Psoas muscle (tissue), 8 donors: ENCODE results near the gene NACAD. TPM values are rescaled to one million over a fixed set of nuclear protein-coding genes. Genes with fewer than 3 reads are reported as not detected.

Experiments
- ATAC-seq, 4 donors: fragments of 200-7000 bp; cut with Tn5 transposase; one replicate each; pipeline ENCODE4 v1.9.1; 2020; ENCODE audit warnings: moderate library complexity in 3 of 4, mild to moderate bottlenecking in 2 of 4
- DNase-seq, 2 donors: peaks; one replicate each; pipeline ENCODE4 v3.0.0-alpha.2; 2020
- H3K27ac ChIP-seq: fragments of 200-600 bp; one replicate; pipeline ENCODE4 v1.8.0; 2022
- H3K27me3 ChIP-seq, 3 donors: fragments of 200-600 bp in 1 of 3; one replicate each; pipeline versions ENCODE4 v1.6.1 to v1.8.0; 2013 to 2022; ENCODE audit warnings: low read length in 2 of 3, mild to moderate bottlenecking in 2 of 3, moderate library complexity in 1 of 3; ENCODE audit not compliant: insufficient read depth in 3 of 3
- H3K36me3 ChIP-seq, 2 donors: fragments of 200-600 bp in 1 of 2; one replicate each; pipeline versions ENCODE4 v1.6.1 to v1.8.0; 2013 to 2022; ENCODE audit warnings: low read depth in 1 of 2, mild to moderate bottlenecking in 1 of 2, moderate library complexity in 1 of 2; ENCODE audit not compliant: insufficient read depth in 1 of 2
- H3K4me1 ChIP-seq: fragments of 200-600 bp; one replicate; pipeline ENCODE4 v1.8.0; 2022
- H3K4me3 ChIP-seq: fragments of 200-600 bp; one replicate; pipeline ENCODE4 v1.8.0; 2022; ENCODE audit warnings: mild to moderate bottlenecking
- H3K9me3 ChIP-seq: fragments of 200-600 bp; one replicate; pipeline ENCODE4 v1.8.0; 2022
- CTCF ChIP-seq: fragments of 200-600 bp; IDR thresholded peaks from one replicate; pipeline ENCODE4 v1.8.0; 2022; ENCODE audit warnings: antibody characterized with exemption
- WGBS, 3 donors: extraction: QIAGEN DNeasy Blood & Tissue Kit; methylation state at CpG; one replicate each; pipeline versions ENCODE4 v1.1.6 to v1.1.7; 2013; 5-methylcytosine and 5-hydroxymethylcytosine counted together
- intact Hi-C, 2 donors: fragments of 100-400 bp; cut with DNase I; formaldehyde crosslinking; loops; one replicate each; pipeline versions ENCODE4 v1.11.0 to v1.14.2; 2022
- polyA plus RNA-seq, 3 donors: library from polyadenylated mRNA; stranded (reverse); fragments of 200-250 nt; gene quantifications; one replicate each; pipeline ENCODE4 v1.2.3, GENCODE V29; 2013
- total RNA-seq, 4 donors: library from RNA; stranded (reverse); fragmentation: NEBNext Ultra II Directional in 2 of 4; extraction: Animal tissue kit (Norgen Biotek cat#: 25700) in 2 of 4; gene quantifications; one replicate each; pipeline versions ENCODE4 v1.2.1 to v1.2.4, GENCODE V29; 2021 to 2023
- donor health status: healthy with polysubstance abuse.
- donor health status: DM: no; HTN: no; CAD: no; lungs with moderate emphysema.
- donor health status: Bipolar disorder and iron deficiency.
- donor health status: healthy.
- donor health status: DM: yes; HTN: yes; CAD: no.
- donor health status: DM: no; HTN: no; CAD: no.
- donor health status: DM: no; HTN: no; CAD: no.
- donor health status: DM: yes; HTN: yes; CAD: no.

The NACAD gene
- total and polyA plus RNA-seq, 7 donors = 0.23 to 1.4 (median 1.1) TPM

DNA sequence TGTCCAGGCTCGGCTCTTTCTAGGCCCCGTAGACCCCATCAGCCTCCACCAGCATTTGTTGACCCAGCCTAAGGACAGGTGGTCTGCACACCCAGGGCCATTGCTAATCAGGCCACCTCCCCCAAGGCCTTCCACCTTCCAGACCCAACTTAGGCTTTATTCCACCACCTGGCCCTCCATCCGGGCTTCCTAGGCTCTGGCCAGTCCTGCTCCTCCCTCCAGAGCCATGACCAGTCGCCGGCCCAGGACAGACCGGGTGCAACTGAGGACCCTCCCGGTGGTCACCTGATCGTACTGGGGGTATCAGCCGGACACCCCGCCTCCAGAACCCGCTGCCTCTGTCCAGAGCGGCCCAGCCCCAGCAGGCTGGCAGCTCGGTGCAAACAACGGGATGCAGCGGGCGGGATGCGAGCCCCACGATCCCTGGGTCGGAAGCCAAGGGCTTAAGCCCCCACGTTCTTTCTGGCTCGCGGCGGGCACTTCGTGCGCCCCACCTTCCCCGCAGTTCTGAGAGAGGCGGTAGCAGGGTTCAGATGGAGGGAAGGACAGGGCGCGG lies 545 bp downstream of the NACAD start:
- H3K27ac ChIP-seq = peak overlapping the region; percentile 5
- intact Hi-C loops = loop anchor here in 1 of 2 donors (5.0 kb wide), 1 partner anchor 49 kb away; no protein-coding TSS in a partner anchor
- H3K4me3 ChIP-seq = peak overlapping the region; percentile 76
- TF ChIP-seq CTCF = no peak
- ATAC-seq = peak; percentile 15 to 21 (median 20)
- 23 to 32% (median 27%) methylated on average over 28 to 29 of the region's 29 CpGs for WGBS, 3 donors
- no peaks in the 10 kb centered on the region for H3K36me3 ChIP-seq
- H3K9me3 ChIP-seq = no peaks in the 10 kb centered on the region
- H3K27me3 ChIP-seq = peaks cover 0 to 9% (median 0%) of the 10 kb centered on the region in 3 donors
- no peaks in the 10 kb centered on the region for H3K4me1 ChIP-seq
- peak in 1 of 2 donors; percentile 55 for DNase-seq

GRCh38 chr7:45087301-45088145 lies 1.2 kb downstream of the NACAD start:
- Histone ChIP-seq H3K36me3 (no peaks in the 10 kb centered on the region), H3K27ac (no peak overlapping the region), H3K27me3 (peaks cover 0 to 9% (median 0%) of the 10 kb centered on the region in 3 donors), H3K4me1 (no peaks in the 10 kb centered on the region), H3K4me3 (no peak overlapping the region), H3K9me3 (no peaks in the 10 kb centered on the region)
- no peak for TF ChIP-seq CTCF
- DNase-seq (peak in 1 of 2 donors; percentile 47), ATAC-seq (peak in 1 of 4 donors; percentile 19)
- WGBS, 3 donors = 92% methylated on average over 6 of the region's 6 CpGs
- intact Hi-C loops = loop anchor here in 1 of 2 donors (5.0 kb wide), 1 partner anchor 50 kb away; no protein-coding TSS in a partner anchor

GRCh38 chr7:45086331-45087065 lies 2.3 kb downstream of the NACAD start:
- DNase-seq = no peak
- no peak overlapping the region for H3K27ac ChIP-seq
- intact Hi-C loops = loop anchor here in 1 of 2 donors (5.0 kb wide), 1 partner anchor 51 kb away; no protein-coding TSS in a partner anchor
- 83 to 88% (median 84%) methylated on average over 15 of the region's 15 CpGs for WGBS, 3 donors
- H3K36me3 ChIP-seq = no peaks in the 10 kb centered on the region
- ATAC-seq = no peak
- H3K4me1 ChIP-seq = no peaks in the 10 kb centered on the region
- H3K27me3 ChIP-seq = peaks cover 0 to 9% (median 0%) of the 10 kb centered on the region in 3 donors
- no peaks in the 10 kb centered on the region for H3K9me3 ChIP-seq
- H3K4me3 ChIP-seq = no peak overlapping the region
- no peak for TF ChIP-seq CTCF

GRCh38 chr7:45085619-45086200 lies 3.1 kb downstream of the NACAD start:
- WGBS, 3 donors = 81 to 83% (median 81%) methylated on average over 15 to 23 of the region's 23 CpGs
- no peak for TF ChIP-seq CTCF
- DNase-seq (peak in 1 of 2 donors; percentile 29), ATAC-seq (no peak)
- H3K9me3 ChIP-seq = no peaks in the 10 kb centered on the region
- H3K27ac ChIP-seq = no peak overlapping the region
- no peak overlapping the region for H3K4me3 ChIP-seq
- H3K27me3 ChIP-seq = peaks cover 0 to 9% (median 0%) of the 10 kb centered on the region in 3 donors
- no peaks in the 10 kb centered on the region for H3K36me3 ChIP-seq
- H3K4me1 ChIP-seq = no peaks in the 10 kb centered on the region
- intact Hi-C loops = loop anchor here in 1 of 2 donors (5.0 kb wide), 1 partner anchor 52 kb away; no protein-coding TSS in a partner anchor
